HepG2 (cell line): ENCODE data around the gene RPL26. TPM values are rescaled to one million over a fixed set of nuclear protein-coding genes. Genes with fewer than 3 reads are reported as not detected.
A peak's percentile ranks its signal among the peaks of the same experiment; 100 is the strongest.
"Not testable (repeated sequence)": the region's sequence is repeated elsewhere in the genome, so short reads cannot be mapped to it uniquely, and the experiment has no call there.

ENCODE experiments used
- ATAC-seq: fragments of 200-7000 bp; cut with Tn5 transposase; 3 replicates; pipeline ENCODE4 v1.9.1; 2020; ENCODE audit warnings: mild to moderate bottlenecking, moderate library complexity
- BruUV-seq: library from RNA; stranded (reverse); fragments of 400-500 nt; replicated peaks from 2 replicates; lab custom pipeline; 2021; lab: Mats Ljungman, UMichigan
- CTCF ChIA-PET: fragments of 300-600 bp; formaldehyde crosslinking; extraction: SDS; loops from one replicate; lab custom pipeline; 2021; ENCODE audit warnings: low total read pairs, inconsistent platforms, low intra/inter-chr PET ratio; lab: Yijun Ruan, JAX
- POLR2A ChIA-PET: fragments of 350-600 bp; sonication (Branson Sonifier 250); formaldehyde crosslinking; loops from one replicate; lab custom pipeline; 2020; ENCODE audit warnings: antibody characterized with exemption, inconsistent platforms; lab: Yijun Ruan, JAX
- DNase-seq: peaks from one replicate; pipeline ENCODE4 v3.0.0-alpha.2; 2015; ENCODE audit warnings: low spot score
- FAIRE-seq: peaks from 3 replicates; lab custom pipeline; 2011; peaks lifted over from hg19 to GRCh38; lab: Jason Lieb, UNC
- H2AFZ ChIP-seq: one replicate; pipeline ENCODE4 v1.6.1; 2011; ENCODE audit warnings: low read length, inconsistent platforms
- H3K27ac ChIP-seq: fragments of 300-600 bp; 3 replicates; pipeline ENCODE4 v1.8.0; 2011; ENCODE audit warnings: mixed run types, mild to moderate bottlenecking, mixed read lengths, low read length, inconsistent platforms; ENCODE audit not compliant: insufficient read depth; ENCODE audit errors: extremely low read length
- H3K27me3 ChIP-seq, 2 experiments: fragments of 200-600 bp in 1 of 2; 2 replicates in 1 of 2; 3 replicates in 1 of 2; pipeline versions ENCODE4 v1.6.0 to v1.8.0; 2011; ENCODE audit warnings: low read length in 2 of 2, mild to moderate bottlenecking in 2 of 2, moderate library complexity in 2 of 2, inconsistent platforms in 1 of 2; ENCODE audit not compliant: insufficient read depth in 2 of 2, control insufficient read depth in 1 of 2
- H3K36me3 ChIP-seq, 2 experiments: fragments of 200-600 bp in 1 of 2; replicated peaks in 1 of 2; 2 replicates in 1 of 2; 3 replicates in 1 of 2; pipeline versions ENCODE4 v1.5.1 to v1.8.0; 2011; ENCODE audit warnings: low read length in 2 of 2, inconsistent platforms in 1 of 2; ENCODE audit not compliant: insufficient read depth in 2 of 2, control insufficient read depth in 1 of 2
- H3K4me1 ChIP-seq: 2 replicates; pipeline ENCODE4 v1.5.1; 2012; ENCODE audit warnings: low read length, inconsistent platforms; ENCODE audit not compliant: insufficient read depth
- H3K4me2 ChIP-seq: 2 replicates; pipeline ENCODE4 v1.6.0; 2011; ENCODE audit warnings: low read depth, low read length, inconsistent platforms
- H3K4me3 ChIP-seq, 3 experiments: fragments of 200-600 bp in 1 of 3; sonication (generic), shearing (Covaris generic) in 1 of 3; replicated peaks in 1 of 3; 2 replicates each; pipeline ENCODE4 v1.5.1; 2011 to 2016; ENCODE audit warnings: low read length in 3 of 3, inconsistent platforms in 2 of 3, low read depth in 2 of 3, mild to moderate bottlenecking in 2 of 3, control low read depth in 1 of 3, mixed read lengths in 1 of 3; ENCODE audit not compliant: insufficient read depth in 1 of 3
- H3K79me2 ChIP-seq: one replicate; pipeline ENCODE4 v1.6.1; 2011; ENCODE audit warnings: low read length, inconsistent platforms; ENCODE audit not compliant: insufficient read depth
- H3K9ac ChIP-seq: 2 replicates; pipeline ENCODE4 v1.6.0; 2011; ENCODE audit warnings: mild to moderate bottlenecking, low read depth, low read length, inconsistent platforms; ENCODE audit not compliant: insufficient read depth
- H3K9me3 ChIP-seq: 2 replicates; pipeline ENCODE4 v1.5.1; 2012; ENCODE audit warnings: mild to moderate bottlenecking, low read length
- H4K20me1 ChIP-seq: 2 replicates; pipeline ENCODE4 v1.6.0; 2011; ENCODE audit warnings: inconsistent platforms, mild to moderate bottlenecking, low read length, moderate library complexity; ENCODE audit not compliant: insufficient read depth
- ARHGAP35 ChIP-seq: sonication (generic); formaldehyde crosslinking; IDR thresholded peaks from 2 replicates; pipeline ENCODE4 v1.9.0; 2022; ENCODE audit warnings: mild to moderate bottlenecking, inconsistent platforms, moderate library complexity, missing genetic modification reagents, borderline replicate concordance
- ESRRA ChIP-seq: sonication (generic); formaldehyde crosslinking; IDR thresholded peaks from 2 replicates; pipeline ENCODE4 v1.5.1; 2020; ENCODE audit warnings: mild to moderate bottlenecking, low read depth, missing genetic modification reagents
- KLF9 ChIP-seq: IDR thresholded peaks from 2 replicates; pipeline ENCODE4 v1.6.1; 2016; ENCODE audit warnings: low read depth
- ZMYM2 ChIP-seq: sonication (generic); formaldehyde crosslinking; IDR thresholded peaks from 2 replicates; pipeline ENCODE4 v1.8.0; 2022; ENCODE audit warnings: mild to moderate bottlenecking, missing genetic modification reagents
- ZNF260 ChIP-seq: sonication (generic); formaldehyde crosslinking; IDR thresholded peaks from 2 replicates; pipeline ENCODE4 v1.4.0; 2020; ENCODE audit warnings: missing genetic modification reagents, low read depth, mild to moderate bottlenecking, borderline replicate concordance
- ZNF317 ChIP-seq: sonication (generic); formaldehyde crosslinking; IDR thresholded peaks from 2 replicates; pipeline ENCODE4 v1.5.0; 2020; ENCODE audit warnings: mild to moderate bottlenecking, missing genetic modification reagents
- WGBS: methylation state at CpG from one replicate; pipeline ENCODE4 v1.1.6; 2017; ENCODE audit warnings: low lambda C conversion rate; 5-methylcytosine and 5-hydroxymethylcytosine counted together
- in situ Hi-C: cut with HindIII; loops from 2 replicates; pipeline ENCODE4 v1.10.0; 2017; ENCODE audit warnings: low pct_unique_long_range_greater_than_20kb; ENCODE audit not compliant: extremely low pct_ligation_motif_present
- intact Hi-C: fragments of 100-400 bp; cut with micrococcal nuclease; formaldehyde crosslinking; loops from one replicate; pipeline ENCODE4 v1.10.0; 2022; ENCODE audit not compliant: unreplicated experiment
- polyA plus RNA-seq, 8 experiments: library from polyadenylated mRNA; depleted of rRNA in 3 of 8; stranded (reverse) in 7 of 8; unstranded in 1 of 8; fragments of >200 nt; fragmentation: Illumina TruSeq in 4 of 8; extraction: Trizol in 4 of 8; gene quantifications; 2 replicates each; pipeline versions ENCODE4 v1.2.1 to v1.2.3, GENCODE V29; 2011 to 2016; ENCODE audit warnings: low read depth in 4 of 8, missing spikeins in 1 of 8, mixed read lengths in 1 of 8; ENCODE audit not compliant: insufficient read depth in 1 of 8
- total RNA-seq, 5 experiments: library from RNA; depleted of rRNA; stranded (reverse); fragments of >200 nt; fragmentation: Illumina TruSeq; extraction: Trizol; gene quantifications; 2 replicates each; pipeline ENCODE4 v1.2.3, GENCODE V29; 2016; ENCODE audit warnings: low read depth in 1 of 5
- TF ChIP-seq, protein P1 (sequence below): sonication (generic); formaldehyde crosslinking; IDR thresholded peaks from 2 replicates; pipeline ENCODE4 v1.4.0; 2020; ENCODE audit warnings: missing genetic modification reagents, borderline replicate concordance

RPL26 gene
- total and polyA plus RNA-seq, 2 of the 13 experiments (the other 11 are each of a cell fraction or from before 2014, with no cell fraction given) = 2,817 to 3,529 TPM

DNA sequence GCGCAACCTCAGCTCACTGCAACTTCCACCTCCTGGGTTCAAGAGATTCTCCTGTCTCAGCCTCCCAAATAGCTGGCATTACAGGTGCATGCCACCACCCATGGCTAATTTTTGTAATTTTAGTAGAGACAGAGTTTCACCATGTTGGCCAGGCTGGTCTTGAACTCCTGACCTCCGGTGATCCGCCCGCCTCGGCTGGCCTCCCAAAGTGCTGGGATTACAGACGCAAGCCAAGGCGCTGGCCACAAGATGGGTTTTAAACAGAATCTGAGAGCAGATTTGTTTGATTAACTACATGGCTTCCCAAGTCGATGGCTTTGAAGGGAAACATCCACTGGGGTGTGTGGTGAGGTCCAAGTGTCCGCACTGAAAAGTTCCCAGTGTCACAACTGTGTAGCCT, 11.5 kb upstream of the RPL26 start:
- H3K27ac ChIP-seq, H3K4me3 ChIP-seq, H2AFZ ChIP-seq, H3K9ac ChIP-seq, ATAC-seq, POLR2A ChIA-PET, BruUV-seq, in situ Hi-C loops, DNase-seq, H3K9me3 ChIP-seq, H3K79me2 ChIP-seq, H4K20me1 ChIP-seq, intact Hi-C loops, H3K4me2 ChIP-seq, CTCF ChIA-PET, H3K36me3 ChIP-seq, FAIRE-seq: not testable (repeated sequence)
- 30% methylated on average over 8 of the region's 9 CpGs for WGBS
- peaks cover 0 to 44% of the 10 kb centered on the region in 2 experiments; a peak in 4 of 5 replicates for H3K27me3 ChIP-seq
- H3K4me1 ChIP-seq = peaks cover 18% of the 10 kb centered on the region

DNA sequence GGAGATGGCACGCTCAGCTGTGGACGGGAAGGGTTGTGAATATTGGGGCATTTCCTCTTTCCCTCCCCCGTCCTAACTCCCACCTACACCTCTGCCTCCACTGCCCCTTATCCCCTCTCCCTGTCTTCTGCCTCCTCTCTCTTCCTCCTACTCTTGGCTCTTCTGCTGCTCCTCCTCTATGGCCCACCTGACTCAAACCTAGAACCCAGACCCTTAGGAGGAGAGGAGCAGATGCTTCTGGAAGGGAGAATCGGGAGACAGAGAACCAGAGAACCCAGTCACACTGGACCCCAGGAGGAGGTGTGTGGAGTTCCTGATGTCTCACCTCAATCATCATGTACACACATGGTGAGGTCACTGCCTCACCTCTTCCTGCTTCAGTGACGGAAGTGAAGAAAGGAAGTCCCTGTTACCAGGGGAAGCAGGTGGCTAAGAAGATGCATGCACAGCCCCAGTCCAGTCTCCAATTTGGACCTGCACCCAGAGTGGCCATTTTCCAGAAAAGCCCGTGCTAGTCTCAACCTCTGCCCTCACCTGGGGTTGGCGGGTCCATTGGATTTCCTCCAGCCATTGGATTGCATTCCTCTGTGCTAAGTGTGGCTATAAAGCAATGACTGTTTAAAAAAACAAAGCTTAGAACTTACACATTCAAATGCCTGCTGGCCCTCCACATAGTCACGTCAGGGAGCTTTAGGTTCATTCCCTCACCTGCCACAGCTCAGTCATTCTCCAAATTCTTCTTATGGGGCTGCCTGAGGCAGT, 10.7 kb upstream of the RPL26 start:
- DNase-seq (no peak), FAIRE-seq (no peak), ATAC-seq (no peak)
- H3K36me3 ChIP-seq = no peaks in the 10 kb centered on the region
- no TSS peak for BruUV-seq
- no peak overlapping the region for H3K27ac ChIP-seq
- no peaks in the 10 kb centered on the region for H3K9me3 ChIP-seq
- H3K27me3 ChIP-seq = peaks cover 0 to 38% of the 10 kb centered on the region in 2 experiments; a peak in 4 of 5 replicates
- no peak overlapping the region for H3K9ac ChIP-seq
- POLR2A ChIA-PET = interaction anchor here (0.9 kb wide), 1 partner anchor 10 kb away, joined by 5 read pairs; no protein-coding TSS in a partner anchor
- H2AFZ ChIP-seq = peak overlapping the region; percentile 16
- TF ChIP-seq ZMYM2 (CRISPR knock-in tag) = no peak
- no peak for TF ChIP-seq ZNF317 (CRISPR knock-in tag)
- TF ChIP-seq KLF9 = no peak
- TF ChIP-seq ARHGAP35 (CRISPR knock-in tag) = no peak
- TF ChIP-seq, protein P1, sequence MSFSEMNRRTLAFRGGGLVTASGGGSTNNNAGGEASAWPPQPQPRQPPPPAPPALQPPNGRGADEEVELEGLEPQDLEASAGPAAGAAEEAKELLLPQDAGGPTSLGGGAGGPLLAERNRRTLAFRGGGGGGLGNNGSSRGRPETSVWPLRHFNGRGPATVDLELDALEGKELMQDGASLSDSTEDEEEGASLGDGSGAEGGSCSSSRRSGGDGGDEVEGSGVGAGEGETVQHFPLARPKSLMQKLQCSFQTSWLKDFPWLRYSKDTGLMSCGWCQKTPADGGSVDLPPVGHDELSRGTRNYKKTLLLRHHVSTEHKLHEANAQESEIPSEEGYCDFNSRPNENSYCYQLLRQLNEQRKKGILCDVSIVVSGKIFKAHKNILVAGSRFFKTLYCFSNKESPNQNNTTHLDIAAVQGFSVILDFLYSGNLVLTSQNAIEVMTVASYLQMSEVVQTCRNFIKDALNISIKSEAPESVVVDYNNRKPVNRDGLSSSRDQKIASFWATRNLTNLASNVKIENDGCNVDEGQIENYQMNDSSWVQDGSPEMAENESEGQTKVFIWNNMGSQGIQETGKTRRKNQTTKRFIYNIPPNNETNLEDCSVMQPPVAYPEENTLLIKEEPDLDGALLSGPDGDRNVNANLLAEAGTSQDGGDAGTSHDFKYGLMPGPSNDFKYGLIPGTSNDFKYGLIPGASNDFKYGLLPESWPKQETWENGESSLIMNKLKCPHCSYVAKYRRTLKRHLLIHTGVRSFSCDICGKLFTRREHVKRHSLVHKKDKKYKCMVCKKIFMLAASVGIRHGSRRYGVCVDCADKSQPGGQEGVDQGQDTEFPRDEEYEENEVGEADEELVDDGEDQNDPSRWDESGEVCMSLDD (CRISPR knock-in tag) = no peak
- TF ChIP-seq ESRRA (CRISPR knock-in tag) = no peak
- no peak for TF ChIP-seq ZNF260
- no peak overlapping the region for H3K4me3 ChIP-seq
- no peaks in the 10 kb centered on the region for H3K79me2 ChIP-seq
- no peaks in the 10 kb centered on the region for H4K20me1 ChIP-seq
- 36% methylated on average over 7 of the region's 8 CpGs for WGBS
- CTCF ChIA-PET = no interaction called here
- in situ Hi-C loops (no loop called here), intact Hi-C loops (no loop called here)
- H3K4me1 ChIP-seq = peaks cover 18% of the 10 kb centered on the region
- H3K4me2 ChIP-seq = no peak overlapping the region
